Kidney (tissue), 14 donors: ENCODE data around the gene C1QTNF3. TPM values are rescaled to one million over a fixed set of nuclear protein-coding genes. Genes with fewer than 3 reads are reported as not detected.

ENCODE experiments used
- DNase-seq, 5 donors: peaks; one replicate each; pipeline ENCODE4 v3.0.0-alpha.2; 2013 to 2020
- FAIRE-seq: peaks from 2 replicates; lab custom pipeline; 2012; peaks lifted over from hg19 to GRCh38; lab: Jason Lieb, UNC
- H3K27ac ChIP-seq, 2 donors: one replicate each; pipeline ENCODE4 v1.7.0; 2013; ENCODE audit warnings: low read depth in 2 of 2, low read length in 2 of 2, inconsistent platforms in 1 of 2
- H3K27me3 ChIP-seq: one replicate; pipeline ENCODE4 v1.7.1; 2013; ENCODE audit warnings: low read length, inconsistent platforms; ENCODE audit not compliant: control insufficient read depth, insufficient read depth
- H3K36me3 ChIP-seq, 3 donors: one replicate each; pipeline versions ENCODE4 v1.7.0 to v1.7.1; 2013; ENCODE audit warnings: low read length in 3 of 3, control low read depth in 1 of 3, inconsistent platforms in 1 of 3; ENCODE audit not compliant: insufficient read depth in 3 of 3, control insufficient read depth in 2 of 3
- H3K4me1 ChIP-seq, 3 donors: one replicate each; pipeline versions ENCODE4 v1.7.0 to v1.7.1; 2013; ENCODE audit warnings: low read length in 3 of 3, inconsistent platforms in 1 of 3, low read depth in 1 of 3; ENCODE audit not compliant: control insufficient read depth in 2 of 3, insufficient read depth in 2 of 3
- H3K4me3 ChIP-seq, 3 donors: one replicate each; pipeline versions ENCODE4 v1.7.0 to v1.8.1; 2013; ENCODE audit warnings: low read length in 3 of 3, control low read depth in 1 of 3, inconsistent platforms in 1 of 3
- H3K9ac ChIP-seq, 3 donors: one replicate each; pipeline versions ENCODE4 v1.7.0 to v1.7.1; 2013; ENCODE audit warnings: low read length in 3 of 3, control low read depth in 1 of 3, inconsistent platforms in 1 of 3
- H3K9me3 ChIP-seq, 3 donors: one replicate each; pipeline versions ENCODE4 v1.7.0 to v1.7.1; 2013; ENCODE audit warnings: low read length in 3 of 3, control low read depth in 1 of 3, inconsistent platforms in 1 of 3; ENCODE audit not compliant: control insufficient read depth in 2 of 3, insufficient read depth in 1 of 3
- intact Hi-C: fragments of 100-400 bp; cut with DNase I; formaldehyde crosslinking; loops from one replicate; pipeline ENCODE4 v1.11.1; 2022
- polyA plus RNA-seq: library from polyadenylated mRNA; stranded (reverse); fragments of 350-450 nt; fragmentation: Illumina TruSeq; extraction: RNeasy Lipid Tissue Mini Kit (QIAGEN cat#74804); gene quantifications from one replicate; pipeline ENCODE4 v1.2.3, GENCODE V29; 2014; ENCODE audit warnings: low read depth, low replicate concordance; ENCODE audit not compliant: insufficient read depth
- total RNA-seq: library from RNA; stranded (reverse); fragmentation: NEBNext Ultra II Directional; extraction: Animal tissue kit (Norgen Biotek cat#: 25700); gene quantifications from one replicate; pipeline ENCODE4 v1.2.1, GENCODE V29; 2021
- TF ChIP-seq, protein P1 (sequence below): IDR thresholded peaks from 3 replicates; pipeline ENCODE4 v1.5.1; 2012; ENCODE audit warnings: mild to moderate bottlenecking, moderate library complexity, borderline replicate concordance; ENCODE audit not compliant: insufficient read depth; ENCODE audit errors: extremely low read depth
- donor health status: control.
- donor health status: control.
- donor health status: control.
- donor health status: control.
- donor health status: control.
- donor health status: DM: yes; HTN: yes; CAD: no.
- donor health status: Normal renal cell carcinoma (clear cell type).

Gene C1QTNF3
- total and polyA plus RNA-seq, 2 donors from 2014 or later, result 6.3 to 38.4 TPM

DNA sequence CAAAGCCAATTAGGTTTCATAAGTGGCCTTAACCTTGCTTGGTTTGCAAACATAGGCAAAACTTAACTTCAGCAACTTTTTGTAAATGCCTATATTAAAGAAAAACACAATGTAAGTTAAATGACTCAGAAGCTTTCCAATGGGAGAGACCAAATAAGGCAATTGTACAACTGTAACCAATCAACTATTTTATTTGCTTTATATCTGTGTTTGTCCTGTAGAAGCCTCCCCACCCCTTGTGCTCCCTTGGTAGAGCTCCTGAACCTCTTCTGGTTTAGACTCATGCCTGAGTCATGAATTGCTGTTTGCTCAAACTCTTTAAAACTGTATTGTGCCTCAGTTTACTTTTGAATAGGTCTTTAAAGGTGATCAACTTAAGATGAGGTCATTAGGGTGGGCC lies 3.0 kb upstream of the C1QTNF3 start:
- no peak for DNase-seq
- intact Hi-C loops, result no loop called here
- Histone ChIP-seq H3K36me3 (peaks cover 0 to 2% (median 0%) of the 10 kb centered on the region in 3 donors), H3K27ac (no peak overlapping the region), H3K9me3 (no peaks in the 10 kb centered on the region), H3K4me1 (peaks cover 4 to 8% (median 4%) of the 10 kb centered on the region in 3 donors), H3K27me3 (no peaks in the 10 kb centered on the region), H3K4me3 (no peak overlapping the region), H3K9ac (no peak overlapping the region)
- FAIRE-seq, result no peak
- TF ChIP-seq, protein P1, sequence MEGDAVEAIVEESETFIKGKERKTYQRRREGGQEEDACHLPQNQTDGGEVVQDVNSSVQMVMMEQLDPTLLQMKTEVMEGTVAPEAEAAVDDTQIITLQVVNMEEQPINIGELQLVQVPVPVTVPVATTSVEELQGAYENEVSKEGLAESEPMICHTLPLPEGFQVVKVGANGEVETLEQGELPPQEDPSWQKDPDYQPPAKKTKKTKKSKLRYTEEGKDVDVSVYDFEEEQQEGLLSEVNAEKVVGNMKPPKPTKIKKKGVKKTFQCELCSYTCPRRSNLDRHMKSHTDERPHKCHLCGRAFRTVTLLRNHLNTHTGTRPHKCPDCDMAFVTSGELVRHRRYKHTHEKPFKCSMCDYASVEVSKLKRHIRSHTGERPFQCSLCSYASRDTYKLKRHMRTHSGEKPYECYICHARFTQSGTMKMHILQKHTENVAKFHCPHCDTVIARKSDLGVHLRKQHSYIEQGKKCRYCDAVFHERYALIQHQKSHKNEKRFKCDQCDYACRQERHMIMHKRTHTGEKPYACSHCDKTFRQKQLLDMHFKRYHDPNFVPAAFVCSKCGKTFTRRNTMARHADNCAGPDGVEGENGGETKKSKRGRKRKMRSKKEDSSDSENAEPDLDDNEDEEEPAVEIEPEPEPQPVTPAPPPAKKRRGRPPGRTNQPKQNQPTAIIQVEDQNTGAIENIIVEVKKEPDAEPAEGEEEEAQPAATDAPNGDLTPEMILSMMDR, result no peak

DNA sequence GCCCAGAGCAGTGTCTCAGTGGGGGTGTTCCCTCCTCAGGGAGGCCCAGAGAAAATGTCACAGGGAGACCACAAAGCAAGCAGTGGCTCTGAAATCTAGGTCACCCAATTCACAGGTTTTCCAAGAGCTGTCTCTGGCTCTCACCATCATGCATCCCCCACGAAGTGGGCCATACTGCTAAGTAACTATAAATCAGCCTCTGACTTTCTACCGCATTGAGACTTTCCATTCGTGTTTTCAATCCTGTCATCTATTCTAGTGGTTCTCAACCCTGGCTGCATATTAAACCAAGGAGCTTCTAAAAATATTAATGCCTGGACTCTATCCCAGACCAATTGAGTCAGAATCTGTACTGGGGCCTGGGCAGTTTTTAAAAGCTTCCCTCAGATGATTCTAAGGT lies 2.0 kb upstream of the C1QTNF3 start:
- no peaks in the 10 kb centered on the region for H3K27me3 ChIP-seq
- no peak overlapping the region for H3K27ac ChIP-seq
- intact Hi-C loops, result no loop called here
- FAIRE-seq (no peak), DNase-seq (no peak)
- H3K9me3 ChIP-seq, result no peaks in the 10 kb centered on the region
- peaks cover 0 to under 1% (median 0%) of the 10 kb centered on the region in 3 donors for H3K36me3 ChIP-seq
- peaks cover 4 to 8% (median 4%) of the 10 kb centered on the region in 3 donors for H3K4me1 ChIP-seq
- H3K9ac ChIP-seq, result no peak overlapping the region
- H3K4me3 ChIP-seq, result no peak overlapping the region
- TF ChIP-seq, protein P1, result no peak

DNA sequence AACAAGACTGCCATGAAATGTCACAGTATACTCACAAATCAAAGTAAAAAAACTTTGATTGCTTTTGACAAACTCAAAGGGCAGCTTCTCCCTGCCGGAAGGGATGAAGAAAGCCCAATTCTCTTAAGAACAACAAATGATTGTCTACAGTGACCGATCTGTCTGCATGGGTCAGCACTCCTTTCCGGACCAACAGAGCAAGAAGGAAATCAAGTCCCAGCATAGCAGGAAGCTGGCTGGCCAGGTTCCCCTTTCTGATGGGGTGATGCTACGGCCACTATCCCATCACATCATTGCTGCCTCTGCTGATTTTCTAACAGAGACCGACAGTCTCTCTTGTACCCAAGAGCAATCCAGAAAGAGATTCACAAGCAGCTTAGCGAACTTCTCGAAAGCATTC lies 692 bp downstream of the C1QTNF3 start:
- intact Hi-C loops, result no loop called here
- Histone ChIP-seq H3K9ac (no peak overlapping the region), H3K9me3 (no peaks in the 10 kb centered on the region), H3K4me1 (peaks cover 4 to 8% (median 4%) of the 10 kb centered on the region in 3 donors), H3K27ac (no peak overlapping the region), H3K36me3 (no peaks in the 10 kb centered on the region), H3K4me3 (peak overlapping the region in 2 of 3 donors; percentile 8 to 23), H3K27me3 (no peaks in the 10 kb centered on the region)
- TF ChIP-seq, protein P1, result no peak
- FAIRE-seq (no peak), DNase-seq (peak in 4 of 5 donors; percentile 57 to 87 (median 74))
